Kidney (tissue), 14 donors: ENCODE results near the gene CFAP210. TPM values are rescaled to one million over a fixed set of nuclear protein-coding genes. Genes with fewer than 3 reads are reported as not detected.
"Not testable (repeated sequence)": the region's sequence is repeated elsewhere in the genome, so short reads cannot be mapped to it uniquely, and the experiment has no call there.

Experiments used
- DNase-seq, 5 donors: peaks; one replicate each; pipeline ENCODE4 v3.0.0-alpha.2; 2013 to 2020
- FAIRE-seq: peaks from 2 replicates; lab custom pipeline; 2012; peaks lifted over from hg19 to GRCh38; lab: Jason Lieb, UNC
- H3K27ac ChIP-seq, 2 donors: one replicate each; pipeline ENCODE4 v1.7.0; 2013; ENCODE audit warnings: low read depth in 2 of 2, low read length in 2 of 2, inconsistent platforms in 1 of 2
- H3K27me3 ChIP-seq: one replicate; pipeline ENCODE4 v1.7.1; 2013; ENCODE audit warnings: low read length, inconsistent platforms; ENCODE audit not compliant: control insufficient read depth, insufficient read depth
- H3K36me3 ChIP-seq, 3 donors: one replicate each; pipeline versions ENCODE4 v1.7.0 to v1.7.1; 2013; ENCODE audit warnings: low read length in 3 of 3, control low read depth in 1 of 3, inconsistent platforms in 1 of 3; ENCODE audit not compliant: insufficient read depth in 3 of 3, control insufficient read depth in 2 of 3
- H3K4me1 ChIP-seq, 3 donors: one replicate each; pipeline versions ENCODE4 v1.7.0 to v1.7.1; 2013; ENCODE audit warnings: low read length in 3 of 3, inconsistent platforms in 1 of 3, low read depth in 1 of 3; ENCODE audit not compliant: control insufficient read depth in 2 of 3, insufficient read depth in 2 of 3
- H3K4me3 ChIP-seq, 3 donors: one replicate each; pipeline versions ENCODE4 v1.7.0 to v1.8.1; 2013; ENCODE audit warnings: low read length in 3 of 3, control low read depth in 1 of 3, inconsistent platforms in 1 of 3
- H3K9ac ChIP-seq, 3 donors: one replicate each; pipeline versions ENCODE4 v1.7.0 to v1.7.1; 2013; ENCODE audit warnings: low read length in 3 of 3, control low read depth in 1 of 3, inconsistent platforms in 1 of 3
- H3K9me3 ChIP-seq, 3 donors: one replicate each; pipeline versions ENCODE4 v1.7.0 to v1.7.1; 2013; ENCODE audit warnings: low read length in 3 of 3, control low read depth in 1 of 3, inconsistent platforms in 1 of 3; ENCODE audit not compliant: control insufficient read depth in 2 of 3, insufficient read depth in 1 of 3
- intact Hi-C: fragments of 100-400 bp; cut with DNase I; formaldehyde crosslinking; loops from one replicate; pipeline ENCODE4 v1.11.1; 2022
- polyA plus RNA-seq: library from polyadenylated mRNA; stranded (reverse); fragments of 350-450 nt; fragmentation: Illumina TruSeq; extraction: RNeasy Lipid Tissue Mini Kit (QIAGEN cat#74804); gene quantifications from one replicate; pipeline ENCODE4 v1.2.3, GENCODE V29; 2014; ENCODE audit warnings: low read depth, low replicate concordance; ENCODE audit not compliant: insufficient read depth
- total RNA-seq: library from RNA; stranded (reverse); fragmentation: NEBNext Ultra II Directional; extraction: Animal tissue kit (Norgen Biotek cat#: 25700); gene quantifications from one replicate; pipeline ENCODE4 v1.2.1, GENCODE V29; 2021
- TF ChIP-seq, protein P1 (sequence below): IDR thresholded peaks from 3 replicates; pipeline ENCODE4 v1.5.1; 2012; ENCODE audit warnings: mild to moderate bottlenecking, moderate library complexity, borderline replicate concordance; ENCODE audit not compliant: insufficient read depth; ENCODE audit errors: extremely low read depth
- donor health status: control.
- donor health status: control.
- donor health status: control.
- donor health status: control.
- donor health status: control.
- donor health status: DM: yes; HTN: yes; CAD: no.
- donor health status: Normal renal cell carcinoma (clear cell type).

CFAP210 gene
- total and polyA plus RNA-seq, 2 donors from 2014 or later: 0.60 to 0.65 TPM

DNA sequence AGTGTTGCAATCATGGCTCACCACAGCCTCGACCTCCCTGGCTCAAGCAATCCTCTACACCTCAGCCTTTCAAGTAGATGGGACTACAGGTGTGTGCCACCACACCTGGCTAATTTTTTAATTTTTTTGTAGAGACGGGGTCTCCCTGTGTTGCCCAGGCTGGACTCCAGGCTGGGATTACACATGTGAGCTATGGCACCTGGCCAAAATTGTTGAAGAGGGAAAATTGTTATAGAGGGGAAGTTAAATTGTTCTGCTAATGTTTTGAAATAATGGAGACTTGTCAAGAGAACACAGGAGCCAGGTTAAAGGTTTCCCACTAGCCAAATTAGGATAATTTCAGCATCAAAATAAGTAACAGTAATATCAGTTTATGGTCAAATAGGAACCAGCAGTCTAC lies 84.9 kb downstream of the CFAP210 start:
- FAIRE-seq: no peak
- Histone ChIP-seq H3K36me3 (peaks cover 6 to 10% (median 7%) of the 10 kb centered on the region in 3 donors), H3K9me3 (no peaks in the 10 kb centered on the region), H3K9ac (no peak overlapping the region), H3K27me3 (no peaks in the 10 kb centered on the region), H3K4me3 (no peak overlapping the region), H3K27ac (no peak overlapping the region), H3K4me1 (no peaks in the 10 kb centered on the region)
- TF ChIP-seq, protein P1, sequence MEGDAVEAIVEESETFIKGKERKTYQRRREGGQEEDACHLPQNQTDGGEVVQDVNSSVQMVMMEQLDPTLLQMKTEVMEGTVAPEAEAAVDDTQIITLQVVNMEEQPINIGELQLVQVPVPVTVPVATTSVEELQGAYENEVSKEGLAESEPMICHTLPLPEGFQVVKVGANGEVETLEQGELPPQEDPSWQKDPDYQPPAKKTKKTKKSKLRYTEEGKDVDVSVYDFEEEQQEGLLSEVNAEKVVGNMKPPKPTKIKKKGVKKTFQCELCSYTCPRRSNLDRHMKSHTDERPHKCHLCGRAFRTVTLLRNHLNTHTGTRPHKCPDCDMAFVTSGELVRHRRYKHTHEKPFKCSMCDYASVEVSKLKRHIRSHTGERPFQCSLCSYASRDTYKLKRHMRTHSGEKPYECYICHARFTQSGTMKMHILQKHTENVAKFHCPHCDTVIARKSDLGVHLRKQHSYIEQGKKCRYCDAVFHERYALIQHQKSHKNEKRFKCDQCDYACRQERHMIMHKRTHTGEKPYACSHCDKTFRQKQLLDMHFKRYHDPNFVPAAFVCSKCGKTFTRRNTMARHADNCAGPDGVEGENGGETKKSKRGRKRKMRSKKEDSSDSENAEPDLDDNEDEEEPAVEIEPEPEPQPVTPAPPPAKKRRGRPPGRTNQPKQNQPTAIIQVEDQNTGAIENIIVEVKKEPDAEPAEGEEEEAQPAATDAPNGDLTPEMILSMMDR: no peak
- intact Hi-C loops: no loop called here
- no peak for DNase-seq

DNA sequence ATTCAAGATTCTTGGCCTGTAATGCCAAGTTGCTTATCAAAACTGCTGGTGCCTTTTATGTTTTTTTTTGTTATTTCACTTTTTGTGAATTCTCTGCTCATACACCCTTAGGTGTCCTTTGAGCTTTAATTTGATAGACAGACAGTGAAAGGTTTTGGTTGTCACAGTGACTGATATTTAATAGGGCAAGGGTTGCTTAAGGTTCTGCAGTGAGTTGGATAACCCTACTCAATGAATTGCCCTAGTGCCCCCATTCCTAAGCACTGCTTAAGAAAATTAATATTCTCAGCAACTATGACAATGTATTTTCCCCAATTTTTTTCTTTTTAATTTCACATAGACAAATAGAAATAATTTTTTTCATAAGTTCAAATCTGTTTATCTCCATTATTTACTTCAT lies 94.6 kb downstream of the CFAP210 start:
- no peak for DNase-seq
- no peak for FAIRE-seq
- Histone ChIP-seq H3K36me3 (peaks cover 0 to 2% (median 0%) of the 10 kb centered on the region in 3 donors), H3K27me3 (no peaks in the 10 kb centered on the region), H3K4me3 (no peak overlapping the region), H3K27ac (no peak overlapping the region), H3K4me1 (no peaks in the 10 kb centered on the region), H3K9ac (no peak overlapping the region), H3K9me3 (no peaks in the 10 kb centered on the region)
- intact Hi-C loops: no loop called here
- TF ChIP-seq, protein P1: no peak

DNA sequence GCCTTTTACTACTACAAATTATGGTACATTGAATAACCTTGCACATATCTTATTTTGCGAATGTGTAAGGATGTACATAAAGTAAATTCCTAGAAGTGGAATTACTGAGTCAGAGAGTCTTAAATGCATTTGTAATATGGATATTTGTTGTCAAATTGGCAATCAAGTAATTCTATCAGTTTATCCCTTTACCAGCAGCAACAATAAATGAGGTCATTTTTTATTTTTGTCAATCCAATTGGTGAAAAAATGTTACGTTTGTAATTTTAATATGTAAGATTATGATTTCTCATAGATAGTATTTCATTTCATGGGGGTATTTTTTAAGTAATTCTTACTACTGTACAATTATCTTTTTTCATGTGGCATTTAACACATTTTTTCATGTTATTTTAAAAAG lies 95.2 kb downstream of the CFAP210 start:
- H3K4me3 ChIP-seq: no peak overlapping the region
- FAIRE-seq (peak; percentile 13), DNase-seq (no peak)
- H3K36me3 ChIP-seq: no peaks in the 10 kb centered on the region
- TF ChIP-seq, protein P1: no peak
- no peaks in the 10 kb centered on the region for H3K9me3 ChIP-seq
- H3K27me3 ChIP-seq: no peaks in the 10 kb centered on the region
- H3K4me1 ChIP-seq: no peaks in the 10 kb centered on the region
- no peak overlapping the region for H3K27ac ChIP-seq
- no peak overlapping the region for H3K9ac ChIP-seq
- intact Hi-C loops: no loop called here

DNA sequence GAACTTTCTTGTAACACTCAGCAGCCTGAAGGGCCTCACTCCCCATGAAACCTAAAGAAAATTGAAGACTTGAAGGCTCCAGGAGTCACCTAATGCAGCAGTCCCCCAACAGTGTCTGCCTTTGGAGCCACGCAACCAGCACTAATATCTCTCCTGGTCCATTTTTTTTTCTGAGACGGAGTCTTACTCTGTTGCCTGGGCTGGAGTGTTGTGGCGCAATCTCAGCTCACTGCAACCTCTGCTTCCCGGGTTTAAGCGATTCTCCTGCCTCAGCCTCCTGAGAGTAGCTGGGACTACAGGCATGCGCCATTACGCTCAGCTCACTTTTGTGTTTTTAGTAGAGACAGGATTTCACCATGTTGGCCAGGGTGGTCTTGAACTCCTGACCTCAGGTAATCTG lies 97.7 kb downstream of the CFAP210 start:
- H3K4me3 ChIP-seq, DNase-seq, H3K27me3 ChIP-seq, intact Hi-C loops, H3K27ac ChIP-seq, FAIRE-seq, H3K36me3 ChIP-seq, H3K9me3 ChIP-seq, H3K4me1 ChIP-seq, H3K9ac ChIP-seq: not testable (repeated sequence)

Other genes with a start within 250 kb of the CFAP210 start
- gene BBS5, start 214.9 kb downstream of the CFAP210 start, total RNA-seq: 13.5 TPM
- 9.1 TPM for gene BBS5, start 214.9 kb downstream of the CFAP210 start, polyA plus RNA-seq
- 1.8 TPM for gene KLHL41, start 184.7 kb downstream of the CFAP210 start, total RNA-seq
- gene KLHL41, start 184.7 kb downstream of the CFAP210 start, polyA plus RNA-seq: 0.71 TPM
- 24.2 TPM for gene FASTKD1, start 120.5 kb downstream of the CFAP210 start, total RNA-seq
- gene FASTKD1, start 120.5 kb downstream of the CFAP210 start, polyA plus RNA-seq: 49.8 TPM
- 52.7 TPM for gene PPIG, start 110.1 kb downstream of the CFAP210 start, total RNA-seq
- gene PPIG, start 110.1 kb downstream of the CFAP210 start, polyA plus RNA-seq: 22.8 TPM
- gene PHOSPHO2, start 64 bp upstream of the CFAP210 start, total RNA-seq: 7.5 TPM
- 4.5 TPM for gene PHOSPHO2, start 64 bp upstream of the CFAP210 start, polyA plus RNA-seq
- 4.6 TPM for gene KLHL23, start 39.4 kb upstream of the CFAP210 start, total RNA-seq
- gene KLHL23, start 39.4 kb upstream of the CFAP210 start, polyA plus RNA-seq: 3.0 TPM
- gene SSB, start 104.5 kb upstream of the CFAP210 start, total RNA-seq: 82.0 TPM
- gene SSB, start 104.5 kb upstream of the CFAP210 start, polyA plus RNA-seq: 86.6 TPM
- gene METTL5, start 130.5 kb upstream of the CFAP210 start, total RNA-seq: 43.9 TPM
- gene METTL5, start 130.5 kb upstream of the CFAP210 start, polyA plus RNA-seq: 68.8 TPM
- 41.0 TPM for gene UBR3, start 133.0 kb upstream of the CFAP210 start, total RNA-seq
- gene UBR3, start 133.0 kb upstream of the CFAP210 start, polyA plus RNA-seq: 10.2 TPM